OCI-LY7 (cell line): ENCODE data around the gene NAB1. TPM values are rescaled to one million over a fixed set of nuclear protein-coding genes. Genes with fewer than 3 reads are reported as not detected.
A peak's percentile ranks its signal among the peaks of the same experiment; 100 is the strongest.

Experiments used
- BruUV-seq: library from RNA; stranded (reverse); fragments of 400-500 nt; replicated peaks from 2 replicates; lab custom pipeline; 2021; lab: Mats Ljungman, UMichigan
- CTCF ChIA-PET: fragments of 300-600 bp; sonication (Branson Sonifier 250); formaldehyde crosslinking; loops from one replicate; lab custom pipeline; 2022; ENCODE audit warnings: antibody characterized with exemption; ENCODE audit not compliant: unreplicated experiment; lab: Charles Lee
- POLR2A ChIA-PET: fragments of 300-600 bp; sonication (Branson Sonifier 250); formaldehyde crosslinking; loops from one replicate; lab custom pipeline; 2022; ENCODE audit warnings: antibody characterized with exemption; lab: Charles Lee
- DNase-seq: peaks from one replicate; pipeline ENCODE4 v3.0.0-alpha.2; 2015; ENCODE audit warnings: low spot score
- H2AFZ ChIP-seq: fragments of 200-600 bp; sonication (generic), shearing (Covaris generic); 2 replicates; pipeline ENCODE4 v1.6.1; 2014; ENCODE audit warnings: mild to moderate bottlenecking, antibody characterized with exemption, low read length, moderate library complexity
- H3K27ac ChIP-seq: fragments of 200-600 bp; sonication (generic); 2 replicates; pipeline ENCODE4 v1.5.1; 2014; ENCODE audit warnings: mixed run types, low read depth, mild to moderate bottlenecking, moderate library complexity, low read length, inconsistent platforms; ENCODE audit not compliant: poor library complexity, severe bottlenecking
- H3K36me3 ChIP-seq: fragments of 200-600 bp; sonication (generic); 2 replicates; pipeline ENCODE4 v1.6.1; 2014; ENCODE audit warnings: mild to moderate bottlenecking, antibody characterized with exemption, low read length, moderate library complexity, mixed read lengths; ENCODE audit not compliant: insufficient read depth
- H3K4me1 ChIP-seq: fragments of 200-600 bp; sonication (generic); 2 replicates; pipeline ENCODE4 v1.5.1; 2014; ENCODE audit warnings: mild to moderate bottlenecking, low read length; ENCODE audit not compliant: insufficient read depth, poor library complexity, severe bottlenecking
- H3K4me2 ChIP-seq: fragments of 200-600 bp; sonication (generic); 2 replicates; pipeline ENCODE4 v1.6.1; 2014; ENCODE audit warnings: mild to moderate bottlenecking, low read length
- H3K4me3 ChIP-seq: fragments of 200-600 bp; sonication (generic); 2 replicates; pipeline ENCODE4 v1.5.1; 2014; ENCODE audit warnings: mild to moderate bottlenecking, low read depth, low read length; ENCODE audit not compliant: poor library complexity, severe bottlenecking
- H3K79me2 ChIP-seq: fragments of 200-600 bp; sonication (generic); 2 replicates; pipeline ENCODE4 v1.6.1; 2016; ENCODE audit warnings: low read depth, mild to moderate bottlenecking, low read length, moderate library complexity, mixed read lengths; ENCODE audit not compliant: insufficient read depth
- H3K9me2 ChIP-seq: fragments of 200-600 bp; sonication (generic); 2 replicates; pipeline ENCODE4 v1.6.1; 2016; ENCODE audit warnings: mild to moderate bottlenecking, low read length, mixed read lengths; ENCODE audit not compliant: insufficient read depth
- H3K9me3 ChIP-seq: fragments of 200-600 bp; sonication (generic); 2 replicates; pipeline ENCODE4 v1.6.1; 2014; ENCODE audit warnings: mild to moderate bottlenecking, mixed run types, low read length, mixed read lengths
- H4K20me1 ChIP-seq: fragments of 200-600 bp; sonication (generic); 2 replicates; pipeline ENCODE4 v1.6.1; 2014; ENCODE audit warnings: mild to moderate bottlenecking, antibody characterized with exemption, low read length, moderate library complexity, mixed read lengths; ENCODE audit not compliant: insufficient read depth
- EZH2phosphoT487 ChIP-seq: fragments of 200-600 bp; sonication (generic); IDR thresholded peaks from 2 replicates; pipeline ENCODE4 v1.6.1; 2018; ENCODE audit warnings: low read depth, borderline replicate concordance, mild to moderate bottlenecking, mixed run types, antibody characterized with exemption, low read length, moderate library complexity, mixed read lengths
- intact Hi-C: fragments of 100-400 bp; cut with micrococcal nuclease; formaldehyde crosslinking; loops from one replicate; pipeline ENCODE4 v1.10.0; 2022; ENCODE audit not compliant: unreplicated experiment
- total RNA-seq, 2 experiments: library from RNA; depleted of rRNA in 1 of 2; stranded (reverse); fragments of >200 nt in 1 of 2; shearing (Covaris generic) in 1 of 2; gene quantifications; 2 replicates each; pipeline ENCODE4 v1.2.3, GENCODE V29; 2014 to 2022
- TF ChIP-seq, protein P1 (sequence below): fragments of 200-600 bp; sonication (generic); conservative IDR thresholded peaks from 2 replicates; pipeline ENCODE4 v1.5.1; 2014; ENCODE audit warnings: mild to moderate bottlenecking, antibody characterized with exemption, low read length, moderate library complexity, mixed read lengths

NAB1 gene
- total RNA-seq, 2 experiments from 2014 or later, result 24.5 to 30.2 TPM

DNA sequence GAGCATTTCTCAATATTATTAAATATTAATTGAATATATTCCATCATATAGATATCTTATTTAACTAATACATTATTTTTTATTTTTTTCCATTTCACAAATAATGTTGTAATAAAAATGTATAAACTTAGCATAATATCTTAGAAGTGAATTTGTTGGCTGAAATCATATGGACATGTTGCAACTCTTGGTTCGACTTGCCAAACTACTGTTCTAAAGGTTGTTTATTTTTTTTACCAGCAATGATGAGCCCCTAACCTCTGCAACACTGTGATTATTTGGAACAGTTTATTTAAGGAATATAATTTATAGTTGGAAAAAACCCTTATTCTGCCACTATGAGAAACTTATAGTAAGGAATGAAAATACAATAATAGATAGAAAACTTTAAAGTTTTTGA lies 8.8 kb upstream of the NAB1 start:
- Histone ChIP-seq H3K4me1 (peaks cover 8% of the 10 kb centered on the region), H3K4me2 (no peak overlapping the region), H3K36me3 (no peaks in the 10 kb centered on the region), H3K27ac (no peak overlapping the region), H3K9me3 (no peaks in the 10 kb centered on the region), H3K9me2 (no peaks in the 10 kb centered on the region), H3K4me3 (no peak overlapping the region), H2AFZ (no peak overlapping the region), H3K79me2 (no peaks in the 10 kb centered on the region), H4K20me1 (no peaks in the 10 kb centered on the region)
- no peak for TF ChIP-seq EZH2phosphoT487
- TF ChIP-seq, protein P1, sequence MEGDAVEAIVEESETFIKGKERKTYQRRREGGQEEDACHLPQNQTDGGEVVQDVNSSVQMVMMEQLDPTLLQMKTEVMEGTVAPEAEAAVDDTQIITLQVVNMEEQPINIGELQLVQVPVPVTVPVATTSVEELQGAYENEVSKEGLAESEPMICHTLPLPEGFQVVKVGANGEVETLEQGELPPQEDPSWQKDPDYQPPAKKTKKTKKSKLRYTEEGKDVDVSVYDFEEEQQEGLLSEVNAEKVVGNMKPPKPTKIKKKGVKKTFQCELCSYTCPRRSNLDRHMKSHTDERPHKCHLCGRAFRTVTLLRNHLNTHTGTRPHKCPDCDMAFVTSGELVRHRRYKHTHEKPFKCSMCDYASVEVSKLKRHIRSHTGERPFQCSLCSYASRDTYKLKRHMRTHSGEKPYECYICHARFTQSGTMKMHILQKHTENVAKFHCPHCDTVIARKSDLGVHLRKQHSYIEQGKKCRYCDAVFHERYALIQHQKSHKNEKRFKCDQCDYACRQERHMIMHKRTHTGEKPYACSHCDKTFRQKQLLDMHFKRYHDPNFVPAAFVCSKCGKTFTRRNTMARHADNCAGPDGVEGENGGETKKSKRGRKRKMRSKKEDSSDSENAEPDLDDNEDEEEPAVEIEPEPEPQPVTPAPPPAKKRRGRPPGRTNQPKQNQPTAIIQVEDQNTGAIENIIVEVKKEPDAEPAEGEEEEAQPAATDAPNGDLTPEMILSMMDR, result no peak
- ChIA-PET CTCF (no interaction called here), POLR2A (interaction anchor here (1.9 kb wide), 1 partner anchor 11 kb away, joined by 5 read pairs; no protein-coding TSS in a partner anchor)
- no peak for DNase-seq
- BruUV-seq, result no TSS peak
- intact Hi-C loops, result no loop called here

DNA sequence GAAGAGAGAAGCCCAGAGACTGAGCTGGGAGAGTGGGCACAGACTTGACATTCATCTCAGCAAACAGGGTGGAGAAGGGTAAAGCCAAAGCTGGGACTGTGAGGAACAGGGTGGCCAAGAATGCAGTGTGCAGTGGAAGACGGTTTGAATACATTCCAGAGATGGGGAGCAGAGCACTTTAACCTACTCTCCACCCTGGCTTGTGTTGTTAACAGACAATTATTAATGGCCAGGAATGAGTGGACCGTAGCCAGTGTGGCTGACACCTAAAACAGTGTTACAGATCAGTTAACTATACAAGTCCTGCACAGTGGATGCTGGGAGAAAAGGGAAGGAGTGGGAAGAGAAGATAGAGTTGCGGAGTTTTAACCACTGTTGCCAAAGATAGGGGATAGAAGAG lies 7.4 kb upstream of the NAB1 start:
- H3K9me3 ChIP-seq, result no peaks in the 10 kb centered on the region
- H4K20me1 ChIP-seq, result no peaks in the 10 kb centered on the region
- ChIA-PET POLR2A (interaction anchor here (1.0 to 1.9 kb wide), 2 partner anchors 10 to 12 kb away, joined by 3 to 5 read pairs; no protein-coding TSS in a partner anchor), CTCF (no interaction called here)
- no peak overlapping the region for H3K4me3 ChIP-seq
- H3K4me2 ChIP-seq, result no peak overlapping the region
- intact Hi-C loops, result no loop called here
- DNase-seq, result no peak
- H3K36me3 ChIP-seq, result no peaks in the 10 kb centered on the region
- TF ChIP-seq, protein P1, result no peak
- TF ChIP-seq EZH2phosphoT487, result no peak
- peaks cover 8% of the 10 kb centered on the region for H3K4me1 ChIP-seq
- H3K79me2 ChIP-seq, result no peaks in the 10 kb centered on the region
- no peak overlapping the region for H3K27ac ChIP-seq
- H3K9me2 ChIP-seq, result no peaks in the 10 kb centered on the region
- H2AFZ ChIP-seq, result no peak overlapping the region
- BruUV-seq, result no TSS peak

DNA sequence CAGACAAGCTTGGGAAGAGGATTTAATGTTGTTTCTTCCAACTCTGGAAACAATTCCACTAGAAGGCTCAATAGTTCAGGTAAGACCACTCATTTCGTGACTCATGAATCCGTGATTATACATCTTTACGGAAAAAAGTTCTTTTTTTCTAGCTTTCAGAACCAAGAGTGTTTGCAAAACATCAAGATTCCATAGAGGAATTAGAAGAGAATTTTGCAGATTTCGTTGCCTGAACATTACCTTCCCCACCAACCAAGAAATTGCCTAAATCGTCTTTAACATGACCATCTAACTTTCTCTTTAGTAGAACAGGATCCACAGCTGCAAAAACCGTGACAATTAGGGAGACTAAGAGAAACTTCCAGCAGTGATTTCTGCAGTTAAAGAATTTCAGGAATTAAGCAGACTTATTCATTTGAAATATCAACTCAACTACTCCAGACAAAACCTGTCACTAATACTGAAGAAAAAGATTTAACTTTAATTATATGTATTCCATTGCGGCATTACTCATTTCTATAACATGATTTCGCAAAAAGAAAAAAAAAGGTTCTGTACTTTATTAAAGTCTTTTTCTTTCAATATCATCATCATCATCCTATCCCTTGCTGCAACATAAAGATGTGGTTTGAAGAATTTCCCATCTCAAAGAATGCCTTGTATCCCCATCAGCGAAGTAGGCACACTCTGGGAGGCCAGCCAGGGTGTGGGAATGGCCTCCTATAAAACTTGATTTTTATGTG lies 1.9 kb upstream of the NAB1 start:
- ChIA-PET POLR2A (interaction anchor here (0.6 to 2.3 kb wide), 2 partner anchors 16 to 238 kb away, joined by 3 to 8 read pairs; no protein-coding TSS in a partner anchor), CTCF (no interaction called here)
- TF ChIP-seq, protein P1, result no peak
- TF ChIP-seq EZH2phosphoT487, result no peak
- Histone ChIP-seq H4K20me1 (peaks cover 3% of the 10 kb centered on the region; the same call in 1 of the 2 replicates), H2AFZ (no peak overlapping the region), H3K4me2 (no peak overlapping the region), H3K79me2 (peaks cover 21% of the 10 kb centered on the region; the same call in 1 of the 2 replicates), H3K4me3 (no peak overlapping the region), H3K4me1 (peaks cover 15% of the 10 kb centered on the region), H3K9me3 (no peaks in the 10 kb centered on the region), H3K9me2 (no peaks in the 10 kb centered on the region), H3K27ac (no peak overlapping the region), H3K36me3 (no peaks in the 10 kb centered on the region)
- intact Hi-C loops, result loop anchor here (5.0 kb wide), 1 partner anchor 1030 kb away; the partner anchor contains the start of gene NABP1
- BruUV-seq, result TSS peak; percentile 50
- DNase-seq, result no peak
